OCI-LY7 (cell line): Measurements from ENCODE around the gene TRIM27. TPM values are rescaled to one million over a fixed set of nuclear protein-coding genes. Genes with fewer than 3 reads are reported as not detected.
"Not testable (repeated sequence)": the region's sequence is repeated elsewhere in the genome, so short reads cannot be mapped to it uniquely, and the experiment has no call there.

ENCODE experiments used
- BruUV-seq: library from RNA; stranded (reverse); fragments of 400-500 nt; replicated peaks from 2 replicates; lab custom pipeline; 2021; lab: Mats Ljungman, UMichigan
- CTCF ChIA-PET: fragments of 300-600 bp; sonication (Branson Sonifier 250); formaldehyde crosslinking; loops from one replicate; lab custom pipeline; 2022; ENCODE audit warnings: antibody characterized with exemption; ENCODE audit not compliant: unreplicated experiment; lab: Charles Lee
- POLR2A ChIA-PET: fragments of 300-600 bp; sonication (Branson Sonifier 250); formaldehyde crosslinking; loops from one replicate; lab custom pipeline; 2022; ENCODE audit warnings: antibody characterized with exemption; lab: Charles Lee
- DNase-seq: peaks from one replicate; pipeline ENCODE4 v3.0.0-alpha.2; 2015; ENCODE audit warnings: low spot score
- H2AFZ ChIP-seq: fragments of 200-600 bp; sonication (generic), shearing (Covaris generic); 2 replicates; pipeline ENCODE4 v1.6.1; 2014; ENCODE audit warnings: mild to moderate bottlenecking, antibody characterized with exemption, low read length, moderate library complexity
- H3K27ac ChIP-seq: fragments of 200-600 bp; sonication (generic); 2 replicates; pipeline ENCODE4 v1.5.1; 2014; ENCODE audit warnings: mixed run types, low read depth, mild to moderate bottlenecking, moderate library complexity, low read length, inconsistent platforms; ENCODE audit not compliant: poor library complexity, severe bottlenecking
- H3K36me3 ChIP-seq: fragments of 200-600 bp; sonication (generic); 2 replicates; pipeline ENCODE4 v1.6.1; 2014; ENCODE audit warnings: mild to moderate bottlenecking, antibody characterized with exemption, low read length, moderate library complexity, mixed read lengths; ENCODE audit not compliant: insufficient read depth
- H3K4me1 ChIP-seq: fragments of 200-600 bp; sonication (generic); 2 replicates; pipeline ENCODE4 v1.5.1; 2014; ENCODE audit warnings: mild to moderate bottlenecking, low read length; ENCODE audit not compliant: insufficient read depth, poor library complexity, severe bottlenecking
- H3K4me2 ChIP-seq: fragments of 200-600 bp; sonication (generic); 2 replicates; pipeline ENCODE4 v1.6.1; 2014; ENCODE audit warnings: mild to moderate bottlenecking, low read length
- H3K4me3 ChIP-seq: fragments of 200-600 bp; sonication (generic); 2 replicates; pipeline ENCODE4 v1.5.1; 2014; ENCODE audit warnings: mild to moderate bottlenecking, low read depth, low read length; ENCODE audit not compliant: poor library complexity, severe bottlenecking
- H3K79me2 ChIP-seq: fragments of 200-600 bp; sonication (generic); 2 replicates; pipeline ENCODE4 v1.6.1; 2016; ENCODE audit warnings: low read depth, mild to moderate bottlenecking, low read length, moderate library complexity, mixed read lengths; ENCODE audit not compliant: insufficient read depth
- H3K9me2 ChIP-seq: fragments of 200-600 bp; sonication (generic); 2 replicates; pipeline ENCODE4 v1.6.1; 2016; ENCODE audit warnings: mild to moderate bottlenecking, low read length, mixed read lengths; ENCODE audit not compliant: insufficient read depth
- H3K9me3 ChIP-seq: fragments of 200-600 bp; sonication (generic); 2 replicates; pipeline ENCODE4 v1.6.1; 2014; ENCODE audit warnings: mild to moderate bottlenecking, mixed run types, low read length, mixed read lengths
- H4K20me1 ChIP-seq: fragments of 200-600 bp; sonication (generic); 2 replicates; pipeline ENCODE4 v1.6.1; 2014; ENCODE audit warnings: mild to moderate bottlenecking, antibody characterized with exemption, low read length, moderate library complexity, mixed read lengths; ENCODE audit not compliant: insufficient read depth
- EZH2phosphoT487 ChIP-seq: fragments of 200-600 bp; sonication (generic); IDR thresholded peaks from 2 replicates; pipeline ENCODE4 v1.6.1; 2018; ENCODE audit warnings: low read depth, borderline replicate concordance, mild to moderate bottlenecking, mixed run types, antibody characterized with exemption, low read length, moderate library complexity, mixed read lengths
- intact Hi-C: fragments of 100-400 bp; cut with micrococcal nuclease; formaldehyde crosslinking; loops from one replicate; pipeline ENCODE4 v1.10.0; 2022; ENCODE audit not compliant: unreplicated experiment
- total RNA-seq, 2 experiments: library from RNA; depleted of rRNA in 1 of 2; stranded (reverse); fragments of >200 nt in 1 of 2; shearing (Covaris generic) in 1 of 2; gene quantifications; 2 replicates each; pipeline ENCODE4 v1.2.3, GENCODE V29; 2014 to 2022
- TF ChIP-seq, protein P1 (sequence below): fragments of 200-600 bp; sonication (generic); conservative IDR thresholded peaks from 2 replicates; pipeline ENCODE4 v1.5.1; 2014; ENCODE audit warnings: mild to moderate bottlenecking, antibody characterized with exemption, low read length, moderate library complexity, mixed read lengths

TRIM27 gene
- total RNA-seq, 2 experiments from 2014 or later = 112 to 130 TPM

DNA sequence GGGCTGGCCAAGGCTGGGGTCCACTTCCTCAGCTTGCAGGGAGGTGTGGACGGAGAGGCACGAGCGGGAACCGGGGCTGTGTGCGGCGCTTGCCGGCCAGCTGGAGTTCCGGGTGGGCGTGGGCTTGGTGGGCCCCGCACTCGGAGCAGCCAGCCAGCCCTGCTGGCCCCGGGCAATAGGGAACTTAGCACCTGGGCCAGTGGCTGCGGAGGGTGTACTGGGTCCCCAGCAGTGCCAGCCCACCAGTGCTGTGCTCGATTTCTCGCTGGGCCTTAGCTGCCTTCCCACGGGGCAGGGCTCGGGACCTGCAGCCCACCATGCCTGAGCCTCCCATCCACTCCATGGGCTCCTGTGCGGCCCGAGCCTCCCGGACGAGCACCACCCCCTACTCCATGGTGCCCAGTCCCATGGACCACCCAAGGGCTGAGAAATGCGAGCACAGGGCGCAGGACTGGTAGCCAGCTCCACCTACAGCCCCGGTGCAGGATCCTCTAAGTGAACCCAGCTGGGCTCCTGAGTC, 34.1 kb upstream of the TRIM27 start:
- BruUV-seq, H3K9me2 ChIP-seq, CTCF ChIA-PET, H3K79me2 ChIP-seq, H2AFZ ChIP-seq, H3K4me2 ChIP-seq, DNase-seq, H3K4me3 ChIP-seq, H4K20me1 ChIP-seq, H3K27ac ChIP-seq, H3K9me3 ChIP-seq, H3K36me3 ChIP-seq, intact Hi-C loops: not testable (repeated sequence)
- H3K4me1 ChIP-seq = peaks cover 15% of the 10 kb centered on the region
- POLR2A ChIA-PET = interaction anchor here (0.6 to 0.9 kb wide), 3 partner anchors 27 to 1091 kb away, joined by 3 to 5 read pairs (median 3); a partner anchor contains a TSS

DNA sequence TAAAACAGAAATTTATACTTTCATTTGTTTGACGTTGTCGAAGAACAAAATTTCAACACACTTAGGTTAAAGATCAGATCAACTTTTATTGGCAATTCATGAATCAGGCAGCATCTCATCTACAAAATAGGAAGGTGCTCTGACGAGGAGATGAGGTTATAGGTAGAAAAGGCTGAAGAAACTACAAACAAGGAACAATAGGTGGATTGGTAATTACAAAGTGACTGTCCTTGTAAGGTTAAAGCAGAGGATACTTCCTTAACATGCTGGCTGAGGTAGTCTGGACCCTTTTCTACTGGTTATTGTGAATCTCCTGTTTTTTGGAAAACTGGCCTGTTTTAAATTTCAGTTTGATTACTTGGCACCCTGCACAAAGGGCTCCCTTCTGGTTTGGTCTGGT, 32.5 kb upstream of the TRIM27 start:
- H2AFZ ChIP-seq = peak overlapping the region; percentile 75; the same call in 1 of the 2 replicates
- ChIA-PET POLR2A (no interaction called here), CTCF (no interaction called here)
- H3K9me3 ChIP-seq = no peaks in the 10 kb centered on the region
- intact Hi-C loops = no loop called here
- TF ChIP-seq, protein P1, sequence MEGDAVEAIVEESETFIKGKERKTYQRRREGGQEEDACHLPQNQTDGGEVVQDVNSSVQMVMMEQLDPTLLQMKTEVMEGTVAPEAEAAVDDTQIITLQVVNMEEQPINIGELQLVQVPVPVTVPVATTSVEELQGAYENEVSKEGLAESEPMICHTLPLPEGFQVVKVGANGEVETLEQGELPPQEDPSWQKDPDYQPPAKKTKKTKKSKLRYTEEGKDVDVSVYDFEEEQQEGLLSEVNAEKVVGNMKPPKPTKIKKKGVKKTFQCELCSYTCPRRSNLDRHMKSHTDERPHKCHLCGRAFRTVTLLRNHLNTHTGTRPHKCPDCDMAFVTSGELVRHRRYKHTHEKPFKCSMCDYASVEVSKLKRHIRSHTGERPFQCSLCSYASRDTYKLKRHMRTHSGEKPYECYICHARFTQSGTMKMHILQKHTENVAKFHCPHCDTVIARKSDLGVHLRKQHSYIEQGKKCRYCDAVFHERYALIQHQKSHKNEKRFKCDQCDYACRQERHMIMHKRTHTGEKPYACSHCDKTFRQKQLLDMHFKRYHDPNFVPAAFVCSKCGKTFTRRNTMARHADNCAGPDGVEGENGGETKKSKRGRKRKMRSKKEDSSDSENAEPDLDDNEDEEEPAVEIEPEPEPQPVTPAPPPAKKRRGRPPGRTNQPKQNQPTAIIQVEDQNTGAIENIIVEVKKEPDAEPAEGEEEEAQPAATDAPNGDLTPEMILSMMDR = no peak
- no peak for TF ChIP-seq EZH2phosphoT487
- H3K9me2 ChIP-seq = no peaks in the 10 kb centered on the region
- DNase-seq = no peak
- no peaks in the 10 kb centered on the region for H4K20me1 ChIP-seq
- BruUV-seq = no TSS peak
- H3K4me3 ChIP-seq = no peak overlapping the region
- H3K36me3 ChIP-seq = no peaks in the 10 kb centered on the region
- no peak overlapping the region for H3K4me2 ChIP-seq
- H3K79me2 ChIP-seq = no peaks in the 10 kb centered on the region
- H3K27ac ChIP-seq = no peak overlapping the region
- H3K4me1 ChIP-seq = peaks cover 16% of the 10 kb centered on the region

DNA sequence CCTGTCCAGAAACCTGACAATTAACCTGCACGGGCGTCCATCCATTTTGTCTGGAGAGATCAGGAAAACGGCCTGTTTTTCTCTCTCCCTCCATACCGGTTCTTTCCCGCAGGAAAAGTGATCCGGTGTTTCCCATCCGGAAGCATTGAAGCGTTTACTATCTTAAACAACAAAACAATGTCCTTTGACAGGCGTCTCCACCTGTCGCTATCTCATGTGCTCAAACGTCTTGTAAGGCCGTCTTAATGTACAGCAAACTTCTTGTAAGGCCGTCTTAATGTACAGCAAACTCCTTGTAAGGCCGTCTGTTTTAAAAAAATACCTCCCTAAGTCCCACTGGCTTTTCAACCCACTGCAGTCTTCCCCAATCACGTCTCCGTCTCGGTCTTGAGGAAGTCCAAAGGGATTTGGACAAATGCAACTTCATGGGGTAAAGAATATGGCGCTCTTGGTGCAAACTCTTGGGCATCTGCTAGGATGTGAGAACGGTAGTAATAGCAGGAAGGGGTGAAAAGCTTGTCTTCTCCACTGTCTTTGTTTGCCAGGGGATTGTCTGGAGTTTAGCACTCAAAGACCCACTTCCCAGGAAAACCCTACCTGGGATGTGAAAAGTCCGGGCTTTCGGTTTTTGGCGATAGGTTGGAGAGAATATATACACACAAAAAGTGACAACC, 29.9 kb upstream of the TRIM27 start:
- no peak for DNase-seq
- Histone ChIP-seq H3K9me3 (no peaks in the 10 kb centered on the region), H3K79me2 (no peaks in the 10 kb centered on the region), H3K4me2 (peak overlapping the region; percentile 76), H3K4me1 (peaks cover 16% of the 10 kb centered on the region), H3K9me2 (no peaks in the 10 kb centered on the region), H2AFZ (peak overlapping the region; percentile 89), H3K4me3 (peak overlapping the region; percentile 65), H4K20me1 (no peaks in the 10 kb centered on the region), H3K36me3 (no peaks in the 10 kb centered on the region), H3K27ac (no peak overlapping the region)
- intact Hi-C loops = loop anchor here (1.0 kb wide), 2 partner anchors 9 to 28 kb away; no protein-coding TSS in a partner anchor
- CTCF ChIA-PET = no interaction called here
- no TSS peak for BruUV-seq
- TF ChIP-seq EZH2phosphoT487 = no peak
- TF ChIP-seq, protein P1 = no peak
- POLR2A ChIA-PET = interaction anchor here (0.8 kb wide), 2 partner anchors 75 to 80 kb away, joined by 3 read pairs; no protein-coding TSS in a partner anchor
